ENCODE measurements around the gene MYEF2. TPM values are rescaled to one million over a fixed set of nuclear protein-coding genes. Genes with fewer than 3 reads are reported as not detected.

MYEF2 gene
- total RNA-seq, 1 donor from 2014 or later: 45.9 TPM

GRCh38 chr15:48096355-48096786 lies 81.7 kb downstream of the MYEF2 start:
- no peak for DNase-seq (ENCODE audit: low read depth)
- H3K4me3 ChIP-seq (ENCODE audit: low read depth, low read length): no peak overlapping the region
- TF ChIP-seq CTCF (IDR thresholded peaks at IDR 0.05; ENCODE audit: insufficient read depth, low read length, poor library complexity, severe bottlenecking): no peak

GRCh38 chr15:48091522-48091921 lies 86.6 kb downstream of the MYEF2 start:
- Histone ChIP-seq H3K4me3 (ENCODE audit: low read depth, low read length) (no peak overlapping the region), H3K27me3 (ENCODE audit: control insufficient read depth, insufficient read depth, low read length) (no peaks in the 10 kb centered on the region), H3K36me3 (ENCODE audit: control insufficient read depth, insufficient read depth, low read length) (no peaks in the 10 kb centered on the region)
- DNase-seq (ENCODE audit: low read depth): no peak
- no peak for TF ChIP-seq CTCF (IDR thresholded peaks at IDR 0.05; ENCODE audit: insufficient read depth, low read length, poor library complexity, severe bottlenecking)

More at GRCh38 chr15:48096355-48096786, 81.7 kb downstream of the MYEF2 start:
- Histone ChIP-seq H3K36me3 (ENCODE audit: control insufficient read depth, insufficient read depth, low read length) (no peaks in the 10 kb centered on the region), H3K27me3 (ENCODE audit: control insufficient read depth, insufficient read depth, low read length) (no peaks in the 10 kb centered on the region)

- no peaks in the 10 kb centered on the region for H3K27me3 ChIP-seq (ENCODE audit: control insufficient read depth, insufficient read depth, low read length)
- no peak overlapping the region for H3K4me3 ChIP-seq (ENCODE audit: low read depth, low read length)
- no peak for TF ChIP-seq CTCF (IDR thresholded peaks at IDR 0.05; ENCODE audit: insufficient read depth, low read length, poor library complexity, severe bottlenecking)
- H3K36me3 ChIP-seq (ENCODE audit: control insufficient read depth, insufficient read depth, low read length): no peaks in the 10 kb centered on the region
- no peak for DNase-seq (ENCODE audit: low read depth)
These were observed 87.4 kb downstream of the MYEF2 start for GRCh38 chr15:48090666-48091065.

GRCh38 chr15:48090115-48090514 lies 88.0 kb downstream of the MYEF2 start:
- Histone ChIP-seq H3K4me3 (ENCODE audit: low read depth, low read length) (no peak overlapping the region), H3K27me3 (ENCODE audit: control insufficient read depth, insufficient read depth, low read length) (no peaks in the 10 kb centered on the region), H3K36me3 (ENCODE audit: control insufficient read depth, insufficient read depth, low read length) (no peaks in the 10 kb centered on the region)
- no peak for TF ChIP-seq CTCF (IDR thresholded peaks at IDR 0.05; ENCODE audit: insufficient read depth, low read length, poor library complexity, severe bottlenecking)
- DNase-seq (ENCODE audit: low read depth): no peak

- H3K27me3 ChIP-seq (ENCODE audit: control insufficient read depth, insufficient read depth, low read length): no peaks in the 10 kb centered on the region
These were observed 88.4 kb downstream of the MYEF2 start for GRCh38 chr15:48089702-48090101.

More at GRCh38 chr15:48089702-48090101, 88.4 kb downstream of the MYEF2 start:
- TF ChIP-seq CTCF (IDR thresholded peaks at IDR 0.05; ENCODE audit: insufficient read depth, low read length, poor library complexity, severe bottlenecking): no peak
- Histone ChIP-seq H3K36me3 (ENCODE audit: control insufficient read depth, insufficient read depth, low read length) (no peaks in the 10 kb centered on the region), H3K4me3 (ENCODE audit: low read depth, low read length) (no peak overlapping the region)
- no peak for DNase-seq (ENCODE audit: low read depth)
